ENCODE measurements around the gene TMEM222.

DNA sequence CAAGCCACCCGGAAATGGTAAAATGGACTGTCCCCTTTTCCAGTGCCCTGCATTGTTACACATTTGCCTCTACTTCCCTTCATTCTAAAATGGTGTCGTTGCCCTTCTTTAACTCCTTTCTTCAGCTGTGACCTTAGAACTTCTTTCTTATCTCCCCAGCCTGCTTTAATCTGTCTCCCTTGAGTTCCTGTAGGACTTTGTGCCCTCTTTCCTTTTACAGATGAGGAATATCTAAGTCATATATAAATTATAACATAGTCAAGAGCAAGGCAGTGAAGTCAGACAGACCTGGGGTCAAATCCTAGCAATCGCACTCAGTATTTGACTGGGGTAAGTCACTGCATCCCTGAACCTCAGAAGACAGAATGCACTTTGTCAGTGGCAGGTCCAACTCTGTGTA is 31.4 kb upstream of the TMEM222 start:
- TF ChIP-seq CTCF (conservative IDR thresholded peaks at IDR 0.05; ENCODE audit: low read depth, low read length) (no peak), POLR2A (IDR thresholded peaks at IDR 0.05; ENCODE audit: low read depth, low read length) (no peak), BHLHE40 (IDR thresholded peaks at IDR 0.05; ENCODE audit: low read depth, low read length) (no peak), SMC3 (IDR thresholded peaks at IDR 0.05; ENCODE audit: low read depth, low read length) (no peak), ELK1 (IDR thresholded peaks at IDR 0.05; ENCODE audit: borderline replicate concordance, low read depth, low read length) (no peak), RAD21 (IDR thresholded peaks at IDR 0.05; ENCODE audit: low read length) (no peak)

All from IMR-90 (cell line).